ENCODE data around the gene TMEM161B. TPM values are rescaled to one million over a fixed set of nuclear protein-coding genes. Genes with fewer than 3 reads are reported as not detected.
A peak's percentile ranks its signal among the peaks of the same experiment; 100 is the strongest.

The TMEM161B gene
- total and polyA plus RNA-seq, 2 of the 13 experiments (the other 11 are each of a cell fraction or from before 2014, with no cell fraction given) = 15.0 to 22.1 TPM

GRCh38 chr5:88172847-88173758 is 95.5 kb downstream of the TMEM161B start (continued):
- TF ChIP-seq, protein P1, sequence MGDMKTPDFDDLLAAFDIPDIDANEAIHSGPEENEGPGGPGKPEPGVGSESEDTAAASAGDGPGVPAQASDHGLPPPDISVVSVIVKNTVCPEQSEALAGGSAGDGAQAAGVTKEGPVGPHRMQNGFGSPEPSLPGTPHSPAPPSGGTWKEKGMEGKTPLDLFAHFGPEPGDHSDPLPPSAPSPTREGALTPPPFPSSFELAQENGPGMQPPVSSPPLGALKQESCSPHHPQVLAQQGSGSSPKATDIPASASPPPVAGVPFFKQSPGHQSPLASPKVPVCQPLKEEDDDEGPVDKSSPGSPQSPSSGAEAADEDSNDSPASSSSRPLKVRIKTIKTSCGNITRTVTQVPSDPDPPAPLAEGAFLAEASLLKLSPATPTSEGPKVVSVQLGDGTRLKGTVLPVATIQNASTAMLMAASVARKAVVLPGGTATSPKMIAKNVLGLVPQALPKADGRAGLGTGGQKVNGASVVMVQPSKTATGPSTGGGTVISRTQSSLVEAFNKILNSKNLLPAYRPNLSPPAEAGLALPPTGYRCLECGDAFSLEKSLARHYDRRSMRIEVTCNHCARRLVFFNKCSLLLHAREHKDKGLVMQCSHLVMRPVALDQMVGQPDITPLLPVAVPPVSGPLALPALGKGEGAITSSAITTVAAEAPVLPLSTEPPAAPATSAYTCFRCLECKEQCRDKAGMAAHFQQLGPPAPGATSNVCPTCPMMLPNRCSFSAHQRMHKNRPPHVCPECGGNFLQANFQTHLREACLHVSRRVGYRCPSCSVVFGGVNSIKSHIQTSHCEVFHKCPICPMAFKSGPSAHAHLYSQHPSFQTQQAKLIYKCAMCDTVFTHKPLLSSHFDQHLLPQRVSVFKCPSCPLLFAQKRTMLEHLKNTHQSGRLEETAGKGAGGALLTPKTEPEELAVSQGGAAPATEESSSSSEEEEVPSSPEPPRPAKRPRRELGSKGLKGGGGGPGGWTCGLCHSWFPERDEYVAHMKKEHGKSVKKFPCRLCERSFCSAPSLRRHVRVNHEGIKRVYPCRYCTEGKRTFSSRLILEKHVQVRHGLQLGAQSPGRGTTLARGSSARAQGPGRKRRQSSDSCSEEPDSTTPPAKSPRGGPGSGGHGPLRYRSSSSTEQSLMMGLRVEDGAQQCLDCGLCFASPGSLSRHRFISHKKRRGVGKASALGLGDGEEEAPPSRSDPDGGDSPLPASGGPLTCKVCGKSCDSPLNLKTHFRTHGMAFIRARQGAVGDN (CRISPR knock-in tag; IDR thresholded peaks at IDR 0.05) = peak; percentile 52
- TF ChIP-seq ZNF644 (CRISPR knock-in tag; IDR thresholded peaks at IDR 0.05; ENCODE audit: low read depth) = 0 out of 2 replicates have a peak, but pooled peaks have one; percentile 32
- TF ChIP-seq ELF3 (CRISPR knock-in tag; IDR thresholded peaks at IDR 0.05) = peak; percentile 81
- TF ChIP-seq ZFX (CRISPR knock-in tag; IDR thresholded peaks at IDR 0.05; ENCODE audit: low read depth) = peak; percentile 30; the same call in 1 of the 2 replicates
- TF ChIP-seq ZNF839 (CRISPR knock-in tag; IDR thresholded peaks at IDR 0.05; ENCODE audit: borderline replicate concordance) = no peak
- 0 out of 2 replicates have a peak, but pooled peaks have one; percentile 39 for TF ChIP-seq KDM4B (CRISPR knock-in tag; IDR thresholded peaks at IDR 0.05)
- peak; percentile 39 for TF ChIP-seq ZNF883 (CRISPR knock-in tag; IDR thresholded peaks at IDR 0.05; ENCODE audit: not compliant biosample characterization)
- TF ChIP-seq, protein P2, sequence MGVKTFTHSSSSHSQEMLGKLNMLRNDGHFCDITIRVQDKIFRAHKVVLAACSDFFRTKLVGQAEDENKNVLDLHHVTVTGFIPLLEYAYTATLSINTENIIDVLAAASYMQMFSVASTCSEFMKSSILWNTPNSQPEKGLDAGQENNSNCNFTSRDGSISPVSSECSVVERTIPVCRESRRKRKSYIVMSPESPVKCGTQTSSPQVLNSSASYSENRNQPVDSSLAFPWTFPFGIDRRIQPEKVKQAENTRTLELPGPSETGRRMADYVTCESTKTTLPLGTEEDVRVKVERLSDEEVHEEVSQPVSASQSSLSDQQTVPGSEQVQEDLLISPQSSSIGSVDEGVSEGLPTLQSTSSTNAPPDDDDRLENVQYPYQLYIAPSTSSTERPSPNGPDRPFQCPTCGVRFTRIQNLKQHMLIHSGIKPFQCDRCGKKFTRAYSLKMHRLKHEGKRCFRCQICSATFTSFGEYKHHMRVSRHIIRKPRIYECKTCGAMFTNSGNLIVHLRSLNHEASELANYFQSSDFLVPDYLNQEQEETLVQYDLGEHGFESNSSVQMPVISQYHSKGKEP (CRISPR knock-in tag; IDR thresholded peaks at IDR 0.05) = no peak
- peak; percentile 38; the same call in 1 of the 2 replicates for TF ChIP-seq ZNF280D (CRISPR knock-in tag; IDR thresholded peaks at IDR 0.05)
- no peak for TF ChIP-seq ZNF276 (CRISPR knock-in tag; IDR thresholded peaks at IDR 0.05; ENCODE audit: low read depth)
- TF ChIP-seq, protein P3, sequence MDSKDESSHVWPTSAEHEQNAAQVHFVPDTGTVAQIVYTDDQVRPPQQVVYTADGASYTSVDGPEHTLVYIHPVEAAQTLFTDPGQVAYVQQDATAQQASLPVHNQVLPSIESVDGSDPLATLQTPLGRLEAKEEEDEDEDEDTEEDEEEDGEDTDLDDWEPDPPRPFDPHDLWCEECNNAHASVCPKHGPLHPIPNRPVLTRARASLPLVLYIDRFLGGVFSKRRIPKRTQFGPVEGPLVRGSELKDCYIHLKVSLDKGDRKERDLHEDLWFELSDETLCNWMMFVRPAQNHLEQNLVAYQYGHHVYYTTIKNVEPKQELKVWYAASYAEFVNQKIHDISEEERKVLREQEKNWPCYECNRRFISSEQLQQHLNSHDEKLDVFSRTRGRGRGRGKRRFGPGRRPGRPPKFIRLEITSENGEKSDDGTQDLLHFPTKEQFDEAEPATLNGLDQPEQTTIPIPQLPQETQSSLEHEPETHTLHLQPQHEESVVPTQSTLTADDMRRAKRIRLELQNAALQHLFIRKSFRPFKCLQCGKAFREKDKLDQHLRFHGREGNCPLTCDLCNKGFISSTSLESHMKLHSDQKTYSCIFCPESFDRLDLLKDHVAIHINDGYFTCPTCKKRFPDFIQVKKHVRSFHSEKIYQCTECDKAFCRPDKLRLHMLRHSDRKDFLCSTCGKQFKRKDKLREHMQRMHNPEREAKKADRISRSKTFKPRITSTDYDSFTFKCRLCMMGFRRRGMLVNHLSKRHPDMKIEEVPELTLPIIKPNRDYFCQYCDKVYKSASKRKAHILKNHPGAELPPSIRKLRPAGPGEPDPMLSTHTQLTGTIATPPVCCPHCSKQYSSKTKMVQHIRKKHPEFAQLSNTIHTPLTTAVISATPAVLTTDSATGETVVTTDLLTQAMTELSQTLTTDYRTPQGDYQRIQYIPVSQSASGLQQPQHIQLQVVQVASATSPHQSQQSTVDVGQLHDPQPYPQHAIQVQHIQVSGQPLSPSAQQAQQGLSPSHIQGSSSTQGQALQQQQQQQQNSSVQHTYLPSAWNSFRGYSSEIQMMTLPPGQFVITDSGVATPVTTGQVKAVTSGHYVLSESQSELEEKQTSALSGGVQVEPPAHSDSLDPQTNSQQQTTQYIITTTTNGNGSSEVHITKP (CRISPR knock-in tag; IDR thresholded peaks at IDR 0.05; ENCODE audit: low read depth) = 0 out of 2 replicates have a peak, but pooled peaks have one; percentile 10

Measured in HepG2 (cell line).